Right lobe of liver (tissue), 4 donors: ENCODE results near the gene ANKS4B.
"Not testable (repeated sequence)": the region's sequence is repeated elsewhere in the genome, so short reads cannot be mapped to it uniquely, and the experiment has no call there.

Experiments used
- CTCF ChIP-seq, 4 donors: fragments of 200-600 bp in 3 of 4; fragments of 450-650 bp in 1 of 4; IDR thresholded peaks; one replicate each; pipeline versions ENCODE4 v1.5.1 to v1.8.0; 2016 to 2022; ENCODE audit warnings: antibody characterized with exemption in 4 of 4, mild to moderate bottlenecking in 2 of 4
- POLR2A ChIP-seq: fragments of 450-650 bp; IDR thresholded peaks from one replicate; pipeline ENCODE4 v1.6.1; 2017; ENCODE audit warnings: antibody characterized with exemption, mild to moderate bottlenecking
- donor health status: DM: no; HTN: no; CAD: no.
- donor health status: DM: no; HTN: no; CAD: no.
- donor health status: DM: no; HTN: yes; CAD: no.

DNA sequence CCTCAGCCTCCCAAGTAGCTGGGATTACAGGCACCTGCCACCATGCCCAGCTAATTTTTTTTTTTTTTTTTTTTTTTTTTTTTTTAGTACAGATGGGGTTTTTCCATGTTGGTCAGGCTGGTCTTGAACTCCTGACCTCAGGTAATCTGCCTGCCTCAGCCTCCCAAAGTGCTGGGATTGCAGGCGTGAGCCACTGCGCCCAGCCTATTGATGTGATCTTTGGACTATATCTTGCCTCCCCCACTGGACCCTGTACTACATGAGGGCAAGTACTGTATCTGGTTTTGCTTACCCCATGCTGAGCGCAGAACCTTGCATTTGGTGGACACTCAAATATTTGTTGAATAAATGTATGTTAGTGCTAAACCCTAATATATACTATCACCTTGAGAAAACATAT lies 39.3 kb downstream of the ANKS4B start:
- TF ChIP-seq CTCF (IDR thresholded peaks at IDR 0.05); POLR2A: not testable (repeated sequence)
